Femur (tissue), 1 donor: ENCODE data around the gene ERGIC1.

Experiments
- DNase-seq: peaks from one replicate; pipeline ENCODE4 v3.0.0-alpha.2; 2017

ERGIC1 gene

GRCh38 chr5:172926008-172926523 is 92.0 kb downstream of the ERGIC1 start:
- DNase-seq: no peak

DNA sequence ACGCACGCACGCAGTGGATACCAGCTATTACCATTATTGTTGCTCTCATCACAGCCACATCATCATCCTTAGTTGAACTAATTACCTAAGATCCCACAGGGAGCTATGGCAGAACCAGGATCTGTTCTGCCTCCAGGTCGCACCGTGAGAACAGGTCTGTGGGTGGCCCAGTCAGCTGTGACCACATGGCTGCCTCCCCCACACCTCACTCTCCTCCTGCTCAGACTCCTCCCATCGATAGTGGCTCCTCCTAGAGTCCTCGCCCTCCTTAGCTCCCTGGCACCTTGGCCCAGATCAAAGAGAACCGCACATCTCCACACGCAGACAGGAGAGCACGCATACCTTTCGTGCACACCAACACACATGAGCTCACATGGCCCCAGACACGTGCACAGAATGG is 92.7 kb downstream of the ERGIC1 start:
- no peak for DNase-seq

DNA sequence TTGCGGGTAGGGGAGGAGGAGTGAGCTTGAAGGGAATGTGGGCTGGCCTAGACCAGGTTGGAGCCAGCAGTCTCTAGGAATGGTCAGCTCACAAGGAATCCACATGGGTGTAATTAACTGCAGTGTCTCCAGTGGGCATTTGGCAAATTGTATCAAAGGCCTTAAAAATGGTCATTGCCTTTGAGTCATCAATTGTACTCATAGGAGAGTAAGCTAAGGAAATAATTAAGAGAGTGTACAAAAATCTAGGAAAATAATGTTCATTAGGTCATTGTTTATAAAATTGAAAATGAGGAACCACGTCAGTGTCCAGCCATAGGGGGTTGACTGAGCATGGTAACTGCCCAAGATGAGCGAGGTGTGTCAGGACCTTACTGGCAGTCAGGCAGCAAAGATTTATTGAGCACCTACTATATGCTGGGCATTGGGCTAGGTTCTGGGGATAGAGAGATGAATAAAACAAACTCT is 95.4 kb downstream of the ERGIC1 start:
- no peak for DNase-seq

DNA sequence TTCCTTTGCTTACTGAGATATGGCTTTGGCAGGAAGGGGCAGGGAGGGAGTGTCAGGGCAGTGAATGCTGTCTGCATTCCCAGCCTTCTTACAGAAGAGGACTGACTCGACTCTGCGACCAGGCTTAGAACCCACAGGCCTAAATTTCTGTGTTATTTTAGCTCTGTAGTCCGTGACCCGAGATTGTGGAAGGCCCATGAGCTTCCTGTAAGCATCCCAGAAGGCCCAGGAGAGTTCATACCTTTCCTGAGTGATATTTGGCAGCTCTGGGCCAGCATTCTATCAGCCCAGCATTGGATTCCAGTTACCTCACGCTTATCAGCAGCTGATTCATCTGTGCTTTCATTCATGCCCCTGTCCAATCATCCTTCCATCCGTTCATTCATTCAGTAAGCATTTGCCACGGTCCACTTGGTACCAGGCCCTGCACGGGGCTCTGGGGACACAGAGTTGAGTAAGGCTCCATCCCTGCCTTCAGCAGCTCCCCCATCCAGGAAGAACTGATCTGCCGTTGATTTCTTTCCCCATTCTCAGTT is 97.0 kb downstream of the ERGIC1 start:
- DNase-seq: no peak

- peak; percentile 79 for DNase-seq
These were observed 98.4 kb downstream of the ERGIC1 start for GRCh38 chr5:172932313-172933017.

DNA sequence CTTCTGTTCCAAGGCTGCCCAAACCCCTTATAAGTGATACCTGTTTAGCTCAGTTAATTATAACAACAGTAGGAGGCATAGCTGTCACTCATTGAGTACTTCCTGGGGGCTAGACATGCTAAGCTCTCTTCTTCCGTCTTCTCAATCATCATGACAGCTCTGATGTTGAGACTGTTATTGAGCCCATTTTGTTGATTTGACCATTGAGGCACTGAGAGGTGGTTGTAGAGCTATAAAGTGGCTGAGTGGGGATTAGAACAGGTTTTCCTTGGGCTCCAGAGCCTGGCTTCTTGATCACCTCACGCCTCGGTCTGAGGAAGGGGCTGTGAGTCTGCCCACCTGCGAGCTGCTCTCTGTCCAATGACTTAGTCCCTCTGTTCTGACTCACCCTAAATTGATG is 99.2 kb downstream of the ERGIC1 start:
- DNase-seq: no peak

- DNase-seq: no peak
These were observed 101.0 kb downstream of the ERGIC1 start for GRCh38 chr5:172935096-172935495.

GRCh38 chr5:172936401-172936800 is 102.3 kb downstream of the ERGIC1 start:
- DNase-seq: no peak

DNA sequence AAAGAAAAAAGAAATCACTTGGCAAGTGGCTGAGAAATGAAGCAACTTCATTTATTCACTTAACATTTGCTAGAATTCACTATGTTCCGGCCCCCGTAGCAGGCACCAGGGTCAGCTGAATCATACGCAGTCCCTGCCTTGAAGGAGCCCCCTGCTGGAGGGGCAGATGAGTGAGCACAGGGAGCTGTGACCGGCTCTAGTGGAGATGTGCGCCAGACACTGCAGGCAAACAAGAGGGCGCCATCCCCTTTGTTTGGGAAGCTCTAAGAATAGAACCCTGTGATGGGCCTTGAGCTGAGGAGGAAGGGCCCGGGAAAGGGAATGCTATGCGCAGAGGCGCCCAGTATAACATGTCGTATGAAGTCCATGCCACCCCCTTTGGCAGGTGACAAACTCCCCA is 105.0 kb downstream of the ERGIC1 start:
- DNase-seq: no peak

GRCh38 chr5:172939611-172940267 is 105.7 kb downstream of the ERGIC1 start:
- DNase-seq: no peak

- no peak for DNase-seq
These were observed 106.4 kb downstream of the ERGIC1 start for GRCh38 chr5:172940268-172941066.

DNA sequence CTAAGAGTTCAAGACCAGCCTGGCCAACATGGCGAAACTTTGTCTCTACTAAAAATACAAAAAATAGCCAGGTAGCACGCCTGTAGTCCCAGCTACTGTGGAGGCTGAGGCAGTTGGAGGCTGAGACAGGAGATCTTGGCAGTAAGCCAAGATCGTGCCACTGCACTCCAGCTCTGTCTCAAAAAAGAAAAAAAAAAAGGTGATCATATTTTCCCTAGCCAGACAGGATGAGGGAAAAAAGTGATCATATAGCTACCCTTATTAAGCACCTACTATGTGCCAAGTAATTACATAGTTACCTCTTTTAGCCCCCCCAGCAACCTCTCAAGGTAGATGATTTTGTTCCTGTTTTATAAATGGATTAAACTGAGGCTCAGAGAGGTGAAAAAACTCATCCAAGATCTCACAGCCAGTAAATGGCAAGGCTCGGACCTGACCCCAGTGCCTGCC is 107.0 kb downstream of the ERGIC1 start:
- DNase-seq: no peak

DNA sequence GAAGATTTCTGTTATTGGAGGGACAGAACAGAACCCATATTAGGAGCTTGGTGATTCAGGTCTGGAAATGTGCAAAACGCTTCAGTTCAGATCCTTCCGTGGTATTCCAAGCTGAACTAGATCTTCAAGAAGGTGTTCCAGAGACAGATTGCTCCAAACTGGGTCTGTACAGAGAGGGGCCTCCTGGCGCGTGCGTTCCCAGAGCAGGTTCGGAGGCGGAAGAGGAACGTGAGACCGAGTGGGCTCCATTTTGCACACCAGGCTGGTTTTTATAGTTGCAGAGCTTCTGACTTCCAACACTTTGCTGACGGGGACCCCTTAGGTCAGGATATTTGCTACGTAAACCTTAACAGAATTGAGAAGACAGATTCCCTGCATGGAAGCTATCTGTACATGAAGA is 108.5 kb downstream of the ERGIC1 start:
- no peak for DNase-seq

DNA sequence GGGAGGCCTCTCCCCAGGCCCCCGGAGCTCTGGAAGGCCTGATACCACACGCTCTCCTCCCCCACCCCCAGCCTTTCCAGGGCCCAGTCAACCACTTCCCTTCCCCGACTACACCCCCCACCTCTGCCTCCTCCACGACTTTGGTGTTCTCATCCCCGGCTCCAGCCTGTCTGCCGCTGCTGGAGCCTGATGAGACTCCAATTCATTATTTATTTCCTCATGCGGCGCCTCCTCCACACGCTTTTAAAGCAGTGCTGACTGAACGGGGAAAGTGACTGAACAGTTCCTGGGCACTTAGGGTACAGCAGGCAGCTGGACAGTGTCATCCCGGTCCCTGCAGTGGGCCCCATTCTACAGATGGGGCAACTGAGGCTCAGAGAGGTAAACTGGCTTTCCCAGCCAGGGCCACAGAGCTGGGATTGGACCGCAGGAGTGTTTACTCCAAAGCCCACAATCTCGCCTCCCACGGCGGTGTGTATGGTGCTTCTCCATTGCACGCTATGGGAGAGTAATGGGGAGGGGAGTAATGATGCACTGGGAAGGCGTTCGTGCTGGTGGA is 109.3 kb downstream of the ERGIC1 start:
- DNase-seq: peak; percentile 65

DNA sequence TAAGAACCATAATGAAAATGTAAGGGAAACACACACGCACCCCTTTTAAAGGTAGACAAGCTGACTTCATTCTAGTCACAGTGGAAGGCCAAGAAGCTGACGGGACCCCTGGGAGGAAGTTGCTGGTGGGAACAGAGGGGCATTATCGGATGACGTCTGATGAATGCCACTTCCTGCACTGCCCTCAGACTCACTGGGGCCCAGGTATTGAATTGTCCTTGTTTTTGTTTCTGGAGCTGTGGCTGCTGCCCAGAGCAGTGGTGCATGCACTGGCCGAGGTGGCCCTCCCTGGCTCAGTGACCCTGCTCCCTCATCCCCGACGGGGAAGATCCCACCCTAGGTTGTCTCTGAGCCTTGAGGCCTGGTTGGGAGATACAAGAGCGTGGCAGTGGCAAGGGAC is 109.9 kb downstream of the ERGIC1 start:
- DNase-seq: no peak

GRCh38 chr5:172944741-172945140 is 110.7 kb downstream of the ERGIC1 start:
- no peak for DNase-seq

GRCh38 chr5:172945151-172945550 is 111.1 kb downstream of the ERGIC1 start:
- DNase-seq: no peak

DNA sequence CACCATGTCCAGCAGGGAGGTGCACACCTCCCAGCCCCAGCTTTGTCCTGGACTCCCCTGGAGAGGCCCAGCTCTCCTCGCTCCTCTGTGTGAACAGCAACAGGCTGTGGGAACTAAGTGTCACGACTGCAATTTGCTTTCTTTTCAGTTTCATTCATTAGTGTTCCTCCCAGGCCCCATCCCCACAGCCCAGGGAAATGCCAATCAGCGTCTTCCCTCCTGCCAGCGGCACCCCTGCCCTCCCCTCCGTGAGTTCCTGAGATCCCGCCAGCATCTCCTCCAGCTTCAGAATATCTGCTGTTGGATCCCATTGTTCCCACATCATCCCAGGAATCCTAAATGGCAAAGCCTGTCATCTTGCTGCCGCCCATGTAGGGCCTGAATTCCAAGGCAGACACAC is 112.1 kb downstream of the ERGIC1 start:
- no peak for DNase-seq

DNA sequence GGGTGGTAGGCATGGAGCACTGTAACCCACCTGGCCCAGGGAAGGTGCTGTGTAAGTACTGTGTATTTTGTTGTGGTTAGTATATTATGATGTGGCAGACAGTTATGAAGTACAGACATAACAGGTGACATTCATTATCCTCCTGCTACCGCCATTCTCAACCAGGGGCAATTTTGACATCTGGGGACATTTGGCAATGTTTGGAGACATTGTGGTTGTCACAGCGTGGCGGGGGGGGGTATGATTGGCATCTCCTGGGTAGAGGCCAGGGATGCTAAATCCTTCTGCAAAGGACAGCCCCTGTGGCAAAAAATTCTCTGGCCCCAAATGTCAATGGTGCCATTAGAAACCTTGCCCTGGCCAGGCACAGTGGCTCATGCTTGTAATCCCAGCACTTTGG is 115.4 kb downstream of the ERGIC1 start:
- no peak for DNase-seq

DNA sequence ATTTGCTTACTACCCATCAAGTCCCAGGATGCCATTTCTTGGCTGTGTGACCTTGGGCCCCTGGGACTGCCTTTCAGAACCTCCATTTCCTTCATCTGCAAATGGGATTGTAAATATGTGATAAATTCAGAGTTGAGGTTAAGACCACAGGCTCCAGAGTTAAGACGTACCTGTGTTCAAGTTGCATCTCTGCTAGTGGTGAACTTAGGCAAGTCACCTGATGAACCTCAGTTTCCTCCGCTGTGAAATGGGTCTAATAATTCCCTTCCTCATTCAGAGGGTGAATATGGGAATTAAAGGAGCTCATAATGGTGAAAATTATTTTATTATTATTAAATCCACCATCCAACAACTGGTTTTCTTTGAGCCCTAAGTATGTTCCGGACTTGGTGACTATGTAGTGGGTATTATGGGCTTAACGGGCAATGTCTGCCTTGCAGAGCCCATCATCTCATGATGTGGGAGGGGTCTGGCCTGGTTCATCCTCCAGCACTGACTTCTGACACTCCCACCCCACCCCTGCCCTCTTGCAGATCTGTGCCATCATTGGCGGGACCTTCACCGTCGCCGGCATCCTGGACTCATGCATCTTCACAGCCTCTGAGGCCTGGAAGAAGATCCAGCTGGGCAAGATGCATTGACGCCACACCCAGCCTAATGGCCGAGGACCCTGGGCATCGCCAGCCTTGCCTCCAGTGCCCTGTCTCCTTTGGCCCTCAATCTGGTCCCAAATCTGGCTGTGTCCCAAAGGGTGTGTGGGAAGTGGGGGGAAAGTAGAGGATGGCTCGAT is 116.3 kb downstream of the ERGIC1 start:
- no peak for DNase-seq

DNA sequence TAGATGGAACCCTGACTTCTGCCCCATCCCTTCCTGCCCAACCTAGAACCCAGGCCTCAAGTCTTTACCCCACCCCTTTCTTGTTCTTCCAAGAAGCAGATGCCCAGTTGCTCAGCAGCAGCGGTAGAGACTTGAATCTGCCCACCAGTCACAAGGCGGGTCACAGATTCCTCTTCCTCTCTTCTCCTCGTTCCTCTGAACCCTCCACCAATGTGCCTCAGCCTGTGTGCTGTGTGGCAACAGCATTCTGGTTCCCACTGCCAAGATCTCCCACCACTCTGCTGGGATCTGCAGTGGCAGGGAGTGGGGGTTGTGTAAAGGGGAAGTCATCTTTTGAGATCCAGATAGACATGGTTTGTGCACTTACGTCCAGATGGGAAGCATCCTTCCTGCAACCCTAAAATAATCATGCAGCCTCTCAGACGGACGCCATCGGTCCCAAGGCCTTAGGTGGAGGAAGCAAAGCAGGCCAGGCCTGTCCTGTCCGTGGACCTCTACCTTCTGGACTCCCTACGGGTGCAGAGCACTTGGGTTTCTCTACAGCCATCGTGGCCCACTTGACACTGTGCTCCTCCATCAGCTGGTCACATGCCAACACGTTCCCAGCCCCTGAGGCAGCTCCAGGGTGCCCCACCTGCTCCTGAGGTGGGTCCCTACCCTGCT is 117.5 kb downstream of the ERGIC1 start:
- DNase-seq: no peak
